Activated CD4-positive, alpha-beta memory T cell treated with anti-CD3 and anti-CD28 coated beads, Interleukin-2, amount 10 ng/mL, durations not matched to agents 7 days and 5 days (primary cell): ENCODE measurements around the gene BAZ2B. TPM values are rescaled to one million over a fixed set of nuclear protein-coding genes. Genes with fewer than 3 reads are reported as not detected.

ENCODE experiments used
- CTCF ChIA-PET: fragments of 350-600 bp; sonication (Branson Sonifier 250); formaldehyde crosslinking; loops from one replicate; lab custom pipeline; 2021; ENCODE audit warnings: antibody characterized with exemption, inconsistent platforms; lab: Charles Lee
- POLR2A ChIA-PET: fragments of 350-600 bp; sonication (Branson Sonifier 250); formaldehyde crosslinking; loops from one replicate; lab custom pipeline; 2021; ENCODE audit warnings: antibody characterized with exemption; lab: Charles Lee
- DNase-seq: peaks from one replicate; pipeline ENCODE4 v3.0.0-alpha.2; 2020
- H3K27ac Mint-ChIP-seq: one replicate; pipeline ENCODE4 v1.8.0; 2021; ENCODE audit warnings: mild to moderate bottlenecking, mixed read lengths
- H3K27me3 Mint-ChIP-seq: one replicate; pipeline ENCODE4 v1.8.0; 2021; ENCODE audit warnings: mixed read lengths
- H3K36me3 Mint-ChIP-seq: one replicate; pipeline ENCODE4 v1.8.0; 2021; ENCODE audit warnings: low read depth, mixed read lengths
- H3K4me1 Mint-ChIP-seq: one replicate; pipeline ENCODE4 v1.8.0; 2021; ENCODE audit warnings: mixed read lengths
- H3K4me3 Mint-ChIP-seq: one replicate; pipeline ENCODE4 v1.8.0; 2021; ENCODE audit warnings: mild to moderate bottlenecking, mixed read lengths
- H3K9me3 Mint-ChIP-seq: one replicate; pipeline ENCODE4 v1.8.0; 2021; ENCODE audit warnings: mixed read lengths
- total RNA-seq, 2 experiments: library from RNA; stranded (reverse); gene quantifications; one replicate each; pipeline ENCODE4 v1.2.3, GENCODE V29; 2021

Gene BAZ2B
- total RNA-seq, 2 experiments from 2014 or later: 8.5 to 9.8 TPM

DNA sequence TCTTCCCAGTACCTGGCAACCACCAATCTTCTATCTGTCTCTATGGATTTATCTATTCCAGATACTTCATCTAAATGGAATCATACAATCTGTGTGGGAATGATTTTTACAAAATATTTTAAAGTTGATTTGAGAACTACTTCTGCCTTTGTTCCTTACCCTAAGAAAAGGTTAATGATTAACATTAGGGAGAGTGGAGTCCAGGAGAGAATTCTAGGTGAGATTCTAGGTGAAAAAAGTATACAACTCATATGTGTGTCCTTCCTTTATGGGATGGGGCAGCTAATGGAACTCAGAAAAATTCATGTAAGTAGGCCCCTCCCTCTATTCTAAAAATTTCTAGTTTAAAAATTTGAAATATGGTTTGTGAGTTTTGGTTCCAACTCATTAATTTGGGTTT lies 293.9 kb downstream of the BAZ2B start:
- peaks cover 4% of the 10 kb centered on the region for H3K36me3 Mint-ChIP-seq
- H3K4me3 Mint-ChIP-seq: no peak overlapping the region
- DNase-seq: no peak
- H3K27me3 Mint-ChIP-seq: no peaks in the 10 kb centered on the region
- no peaks in the 10 kb centered on the region for H3K9me3 Mint-ChIP-seq
- ChIA-PET POLR2A (no interaction called here), CTCF (interaction anchor here (0.7 kb wide), 1 partner anchor 188 kb away, joined by 4 read pairs; no protein-coding TSS in a partner anchor)
- no peaks in the 10 kb centered on the region for H3K4me1 Mint-ChIP-seq
- no peak overlapping the region for H3K27ac Mint-ChIP-seq

DNA sequence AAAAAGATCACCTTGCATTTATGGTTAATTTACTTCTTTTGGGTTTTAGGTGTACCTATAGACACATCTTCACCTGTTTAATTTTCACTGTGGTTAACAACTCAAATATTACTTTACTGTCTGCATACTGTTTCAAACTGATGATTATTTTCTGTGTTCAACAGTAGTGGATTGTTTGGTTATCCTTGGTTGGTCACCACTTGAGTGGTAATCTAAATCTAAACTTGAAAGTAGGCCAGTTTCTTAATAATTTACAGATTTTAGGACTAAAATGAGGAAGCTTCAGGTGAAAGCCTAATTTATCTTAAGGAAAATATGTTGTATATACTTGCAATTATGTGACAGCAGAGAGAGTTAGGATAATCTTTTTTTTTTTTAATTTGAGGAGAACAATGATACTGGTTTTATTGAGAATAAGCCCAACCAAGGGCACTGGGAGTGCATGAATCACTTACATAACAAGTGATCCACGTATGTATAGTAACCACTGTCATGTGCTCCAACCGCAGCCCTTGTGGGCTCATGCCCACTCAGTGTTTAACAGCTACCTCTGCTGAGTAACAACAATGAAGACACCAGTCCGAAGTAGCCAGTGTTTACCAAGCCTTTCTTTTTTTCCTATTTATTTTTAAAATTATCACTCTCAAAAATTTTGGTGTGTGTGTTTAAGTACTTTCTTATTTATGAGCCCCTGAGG lies 298.8 kb downstream of the BAZ2B start:
- no peaks in the 10 kb centered on the region for H3K27me3 Mint-ChIP-seq
- ChIA-PET POLR2A (no interaction called here), CTCF (no interaction called here)
- no peaks in the 10 kb centered on the region for H3K36me3 Mint-ChIP-seq
- H3K4me1 Mint-ChIP-seq: no peaks in the 10 kb centered on the region
- no peak overlapping the region for H3K4me3 Mint-ChIP-seq
- no peaks in the 10 kb centered on the region for H3K9me3 Mint-ChIP-seq
- no peak for DNase-seq
- no peak overlapping the region for H3K27ac Mint-ChIP-seq

DNA sequence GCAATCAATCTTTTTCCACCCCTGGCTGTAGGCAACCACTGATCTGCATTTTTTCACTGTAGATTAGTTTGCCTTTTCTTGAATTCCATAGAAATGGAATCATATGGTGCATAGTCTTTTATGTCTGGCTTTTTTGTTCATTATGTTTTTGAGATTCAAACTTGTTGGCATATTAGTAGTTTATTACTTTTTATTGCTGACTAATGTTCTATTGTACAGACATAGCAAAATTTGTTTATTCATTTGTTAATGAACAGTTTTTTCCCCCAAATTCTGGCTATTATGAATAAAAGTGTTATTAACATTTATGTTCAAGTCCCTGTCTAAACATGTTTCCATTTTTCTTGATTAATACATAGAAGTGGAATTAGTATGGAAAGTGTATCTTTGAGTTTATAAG lies 308.4 kb downstream of the BAZ2B start:
- no peak overlapping the region for H3K27ac Mint-ChIP-seq
- CTCF ChIA-PET: no interaction called here
- no peak for DNase-seq
- no peaks in the 10 kb centered on the region for H3K36me3 Mint-ChIP-seq
- H3K4me1 Mint-ChIP-seq: no peaks in the 10 kb centered on the region
- no peak overlapping the region for H3K4me3 Mint-ChIP-seq
- peaks cover 9% of the 10 kb centered on the region for H3K27me3 Mint-ChIP-seq
- POLR2A ChIA-PET: no interaction called here
- peaks cover 4% of the 10 kb centered on the region for H3K9me3 Mint-ChIP-seq

DNA sequence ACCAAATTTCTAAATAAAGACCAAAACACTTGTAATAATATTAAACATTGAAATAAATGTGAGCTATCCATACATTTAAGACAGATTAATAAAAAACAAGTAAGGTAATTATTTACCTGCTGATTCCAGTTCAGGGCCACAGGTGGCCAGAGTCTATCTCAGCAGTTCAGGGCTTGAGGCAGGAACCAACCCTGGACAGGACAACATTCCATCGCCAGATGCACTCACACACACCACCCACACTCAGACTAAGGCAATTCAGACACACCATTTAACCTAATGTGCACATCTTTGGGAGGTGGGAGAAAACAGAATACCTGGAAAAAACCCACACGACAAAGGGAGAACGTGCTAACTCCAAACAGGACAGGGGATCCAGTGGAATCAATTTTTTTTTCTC lies 315.8 kb downstream of the BAZ2B start:
- Mint-ChIP-seq H3K27me3 (peaks cover 12% of the 10 kb centered on the region), H3K4me3 (no peak overlapping the region), H3K9me3 (peaks cover 6% of the 10 kb centered on the region), H3K36me3 (no peaks in the 10 kb centered on the region), H3K4me1 (no peaks in the 10 kb centered on the region), H3K27ac (no peak overlapping the region)
- CTCF ChIA-PET: no interaction called here
- POLR2A ChIA-PET: interaction anchor here (0.8 kb wide), 1 partner anchor 14 kb away, joined by 3 read pairs; the partner anchor contains the start of gene WDSUB1
- DNase-seq: no peak

DNA sequence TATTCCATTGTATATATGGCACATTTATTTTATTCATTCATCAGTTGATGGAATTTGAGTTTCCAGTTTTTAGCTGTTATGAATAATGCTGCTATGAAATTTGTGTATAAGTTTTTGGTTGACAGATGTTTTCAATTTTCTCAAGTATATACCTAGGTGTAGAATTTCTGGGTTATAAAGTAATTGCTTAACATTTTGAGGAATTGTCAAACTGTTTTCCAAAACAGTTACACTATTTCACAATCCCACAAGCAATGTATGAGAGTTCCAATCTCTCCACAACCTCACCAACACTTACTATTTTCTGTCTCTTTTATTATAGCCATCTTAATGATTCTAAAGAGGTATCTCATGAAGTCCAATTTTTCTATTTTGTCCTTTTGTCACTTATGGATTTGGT lies 317.4 kb downstream of the BAZ2B start:
- no peaks in the 10 kb centered on the region for H3K4me1 Mint-ChIP-seq
- ChIA-PET CTCF (no interaction called here), POLR2A (no interaction called here)
- H3K27ac Mint-ChIP-seq: no peak overlapping the region
- H3K9me3 Mint-ChIP-seq: peaks cover 1% of the 10 kb centered on the region
- no peaks in the 10 kb centered on the region for H3K36me3 Mint-ChIP-seq
- H3K4me3 Mint-ChIP-seq: no peak overlapping the region
- H3K27me3 Mint-ChIP-seq: peaks cover 12% of the 10 kb centered on the region
- DNase-seq: no peak

DNA sequence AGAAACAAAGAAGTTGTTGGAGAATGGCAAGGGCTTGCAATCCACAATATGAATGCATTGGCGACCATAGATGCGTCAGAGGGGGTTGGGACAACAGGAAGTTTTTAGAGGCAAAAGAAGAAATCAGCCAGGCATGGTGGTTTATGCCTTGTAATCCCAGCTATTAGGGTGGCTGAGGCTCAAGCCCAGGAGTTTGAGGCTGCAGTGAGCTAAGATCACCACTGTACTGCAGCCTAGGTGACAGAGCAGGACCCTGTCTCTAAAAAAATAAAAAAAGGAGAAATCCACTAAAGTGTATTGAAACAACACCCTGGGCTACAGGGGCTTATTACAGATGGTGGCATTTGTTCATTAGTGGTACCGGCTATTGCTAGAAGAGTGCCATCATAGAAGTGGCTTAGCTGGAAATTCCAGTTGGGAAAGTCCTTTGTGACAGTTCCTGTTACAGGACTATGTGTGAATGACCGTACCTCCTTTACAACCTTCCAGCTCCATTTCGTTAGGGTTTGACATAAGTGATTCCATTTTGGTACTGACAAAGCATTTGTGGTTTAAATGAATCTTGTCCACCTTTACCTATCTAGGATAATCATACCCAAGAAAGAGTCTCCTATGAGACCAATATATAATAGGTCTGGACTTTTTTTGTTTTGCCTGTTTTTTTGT lies 319.2 kb downstream of the BAZ2B start:
- ChIA-PET CTCF (no interaction called here), POLR2A (interaction anchor here (2.4 kb wide), 1 partner anchor 10 kb away, joined by 11 read pairs; the partner anchor contains the start of gene WDSUB1)

DNA sequence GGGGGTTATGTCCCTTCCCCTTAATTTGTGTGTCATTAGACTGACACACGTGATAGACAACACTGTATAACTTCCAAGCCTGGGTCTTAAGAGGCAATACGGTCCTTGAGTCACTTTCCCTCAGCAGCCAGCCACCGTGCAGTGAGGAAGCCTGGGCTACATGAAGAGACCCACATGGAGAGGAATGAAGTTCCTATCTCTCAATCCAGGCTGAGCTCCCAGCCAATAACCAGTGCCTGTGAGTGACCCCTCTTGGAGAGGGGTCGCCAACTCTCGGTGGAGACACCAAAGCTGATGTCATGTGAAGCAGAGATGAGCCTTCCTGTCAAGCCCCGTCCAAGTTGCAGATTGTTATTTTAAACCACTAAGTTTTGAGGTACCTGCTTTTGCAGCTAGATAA lies 324.2 kb downstream of the BAZ2B start:
- CTCF ChIA-PET: no interaction called here
- no peaks in the 10 kb centered on the region for H3K27me3 Mint-ChIP-seq
- no peak overlapping the region for H3K27ac Mint-ChIP-seq
- POLR2A ChIA-PET: no interaction called here
- H3K36me3 Mint-ChIP-seq: no peaks in the 10 kb centered on the region
- no peaks in the 10 kb centered on the region for H3K9me3 Mint-ChIP-seq
- peaks cover 13% of the 10 kb centered on the region for H3K4me1 Mint-ChIP-seq
- H3K4me3 Mint-ChIP-seq: no peak overlapping the region
- DNase-seq: no peak

More for the DNA sequence above, 319.2 kb downstream of the BAZ2B start:
- Mint-ChIP-seq H3K4me3 (no peak overlapping the region), H3K27ac (no peak overlapping the region), H3K9me3 (no peaks in the 10 kb centered on the region), H3K4me1 (no peaks in the 10 kb centered on the region), H3K36me3 (no peaks in the 10 kb centered on the region), H3K27me3 (peaks cover 12% of the 10 kb centered on the region)
- DNase-seq: no peak

DNA sequence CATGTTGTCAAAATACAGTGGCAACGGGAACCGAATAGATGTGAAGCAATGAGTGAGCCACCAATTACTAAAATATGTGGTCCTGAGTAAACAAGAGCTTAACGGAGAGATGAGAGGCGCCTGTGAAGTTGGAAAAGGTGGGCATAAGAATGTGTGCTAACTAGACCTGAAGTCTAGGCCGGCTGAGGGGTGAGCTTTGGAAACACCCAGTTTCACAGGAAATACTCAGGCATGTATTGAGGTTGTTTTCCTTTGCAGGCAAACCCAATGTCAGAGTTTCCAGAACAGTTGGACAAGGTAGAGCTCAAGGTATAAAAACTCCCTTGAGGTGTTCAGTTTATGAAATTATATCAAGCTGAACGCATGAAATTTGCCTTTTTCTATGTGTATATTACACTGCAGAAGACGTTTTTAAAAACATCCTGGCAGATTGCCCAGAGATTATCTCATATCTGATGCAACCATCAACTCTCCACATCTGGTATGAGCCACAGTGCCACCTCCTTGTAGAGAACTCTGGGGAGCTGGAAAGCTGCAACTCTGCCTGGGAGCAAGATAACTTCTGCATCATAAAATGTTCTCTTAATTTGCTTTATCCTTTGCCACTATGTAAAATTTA lies 325.9 kb downstream of the BAZ2B start:
- Mint-ChIP-seq H3K36me3 (no peaks in the 10 kb centered on the region), H3K9me3 (no peaks in the 10 kb centered on the region), H3K4me1 (peaks cover 21% of the 10 kb centered on the region), H3K27ac (peak overlapping the region; percentile 13), H3K4me3 (no peak overlapping the region), H3K27me3 (no peaks in the 10 kb centered on the region)
- ChIA-PET POLR2A (no interaction called here), CTCF (no interaction called here)
- DNase-seq: no peak

DNA sequence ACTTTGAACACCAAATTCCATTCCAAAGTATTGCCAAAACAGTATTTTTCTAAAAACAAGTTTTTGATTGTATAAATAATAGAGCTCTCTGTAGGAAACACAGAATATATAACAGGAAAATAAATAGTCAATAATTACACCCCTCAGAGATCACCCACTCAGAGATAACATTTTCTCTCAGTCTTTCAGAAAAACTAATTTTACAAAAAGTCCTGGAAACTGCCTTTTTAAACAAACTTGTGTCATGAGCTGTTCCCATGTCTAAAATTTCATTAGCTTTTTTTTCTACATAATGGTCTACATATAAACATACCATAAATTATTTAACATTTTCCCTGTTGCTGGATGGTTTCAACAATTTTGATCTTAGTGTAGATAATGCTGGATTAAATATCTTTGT lies 328.6 kb downstream of the BAZ2B start:
- POLR2A ChIA-PET: interaction anchor here (0.8 to 4.1 kb wide), 3 partner anchors 9 to 425 kb away, joined by 3 to 24 read pairs (median 11); partner anchors contain the start of gene MARCHF7
- Mint-ChIP-seq H3K9me3 (no peaks in the 10 kb centered on the region), H3K27ac (no peak overlapping the region), H3K4me3 (no peak overlapping the region), H3K27me3 (no peaks in the 10 kb centered on the region), H3K4me1 (peaks cover 23% of the 10 kb centered on the region), H3K36me3 (peaks cover 1% of the 10 kb centered on the region)
- CTCF ChIA-PET: no interaction called here
- no peak for DNase-seq

DNA sequence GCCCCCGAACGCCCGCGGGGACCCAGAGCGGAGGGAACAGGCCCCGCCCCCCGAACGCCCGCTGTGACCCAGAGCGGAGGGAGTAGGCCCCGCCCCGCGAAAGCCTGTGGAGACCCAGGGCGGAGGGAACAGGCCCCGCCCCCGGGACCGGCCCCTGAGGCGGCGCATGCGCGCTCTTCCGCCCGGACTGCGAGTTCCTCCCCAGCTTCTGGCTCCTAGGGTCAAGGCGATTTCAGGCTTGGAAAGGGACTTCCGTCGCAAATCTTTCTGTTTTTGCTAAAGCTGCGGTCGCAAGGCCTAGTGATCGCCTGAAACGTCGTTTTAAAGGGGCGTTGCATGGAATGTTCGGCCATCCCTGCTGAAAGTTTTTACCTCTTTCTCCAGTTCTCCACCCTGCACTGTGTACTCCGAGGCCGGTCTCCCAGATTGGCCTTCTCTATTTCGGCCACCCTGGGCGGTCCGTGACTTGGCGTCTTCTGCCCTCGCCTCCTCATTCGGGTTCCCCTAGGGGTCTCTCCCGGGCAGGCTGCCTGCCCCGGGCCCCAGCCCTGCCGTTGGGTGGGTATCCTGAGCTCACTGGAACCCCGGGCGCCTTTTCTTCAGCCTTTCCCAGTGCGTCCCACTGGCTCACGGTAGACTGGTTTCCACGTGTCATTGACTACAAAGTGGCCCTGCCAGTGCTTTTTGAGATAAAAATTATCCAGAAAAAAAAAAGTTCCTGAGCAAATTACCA lies 329.5 kb downstream of the BAZ2B start:
- Mint-ChIP-seq H3K27ac (peak overlapping the region; percentile 52), H3K27me3 (no peaks in the 10 kb centered on the region), H3K4me3 (peak overlapping the region; percentile 78), H3K36me3 (peaks cover 3% of the 10 kb centered on the region), H3K4me1 (peaks cover 23% of the 10 kb centered on the region), H3K9me3 (no peaks in the 10 kb centered on the region)
- ChIA-PET POLR2A (interaction anchor here (0.8 to 4.1 kb wide), 5 partner anchors 10 to 426 kb away, joined by 3 to 24 read pairs (median 5); partner anchors contain the start of gene MARCHF7), CTCF (no interaction called here)
- DNase-seq: peak; percentile 97

DNA sequence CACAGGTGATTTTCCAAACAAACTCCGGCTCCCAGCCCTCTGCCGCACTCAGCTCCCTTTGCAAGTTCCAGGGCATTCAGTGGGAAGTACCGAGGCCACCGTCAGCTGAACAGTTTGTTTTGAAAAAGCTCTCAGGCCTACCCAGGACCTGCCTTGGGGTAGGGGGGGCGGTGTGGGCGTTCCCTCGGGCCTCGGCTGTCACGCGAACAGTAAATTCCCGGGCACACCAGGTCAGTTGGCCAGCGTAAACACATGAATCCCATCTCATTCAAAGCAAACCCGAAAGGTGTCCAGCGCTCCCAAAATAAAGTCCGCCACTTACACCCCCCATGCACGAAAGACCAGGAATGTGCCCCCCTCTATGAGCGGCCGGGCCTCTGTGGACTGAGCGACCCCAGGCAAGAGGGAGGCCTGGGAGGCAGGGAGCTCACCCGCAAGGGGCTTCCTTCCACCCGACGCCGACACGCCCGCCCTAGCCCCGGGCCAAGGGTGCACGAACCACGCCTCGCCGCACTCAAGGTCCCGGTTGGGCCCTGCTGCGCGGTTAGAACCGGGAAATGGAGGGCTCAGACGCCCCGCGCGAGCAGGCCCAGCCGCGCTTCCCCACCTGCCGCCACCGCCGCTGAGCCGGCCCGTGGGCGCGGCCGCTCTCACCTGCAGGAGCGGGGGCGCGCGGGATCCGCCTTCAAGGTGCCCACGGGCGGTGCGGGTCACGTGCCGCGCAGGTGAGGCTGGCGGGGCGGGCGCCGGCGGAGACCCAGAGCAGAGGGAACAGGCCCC lies 330.2 kb downstream of the BAZ2B start, which contains the start of gene WDSUB1:
Gene WDSUB1 (minus strand): TSS at position 775 of the 780 bp plus-strand sequence. CDS start 3,634 bp downstream, outside the sequence.
- H3K27me3 Mint-ChIP-seq: no peaks in the 10 kb centered on the region
- H3K36me3 Mint-ChIP-seq: peaks cover 7% of the 10 kb centered on the region
- CTCF ChIA-PET: interaction anchor here (0.5 kb wide), 1 partner anchor 448 kb away, joined by 4 read pairs; no protein-coding TSS in a partner anchor
- H3K4me1 Mint-ChIP-seq: peaks cover 23% of the 10 kb centered on the region
- peak within 1 kb of the TSS; percentile 78 for H3K4me3 Mint-ChIP-seq
- H3K9me3 Mint-ChIP-seq: no peaks in the 10 kb centered on the region
- POLR2A ChIA-PET: interaction anchor here (0.6 to 4.1 kb wide), 6 partner anchors 9 to 426 kb away, joined by 3 to 24 read pairs (median 4); partner anchors contain the start of gene MARCHF7
- H3K27ac Mint-ChIP-seq: peak within 1 kb of the TSS; percentile 52
- no peak for DNase-seq

DNA sequence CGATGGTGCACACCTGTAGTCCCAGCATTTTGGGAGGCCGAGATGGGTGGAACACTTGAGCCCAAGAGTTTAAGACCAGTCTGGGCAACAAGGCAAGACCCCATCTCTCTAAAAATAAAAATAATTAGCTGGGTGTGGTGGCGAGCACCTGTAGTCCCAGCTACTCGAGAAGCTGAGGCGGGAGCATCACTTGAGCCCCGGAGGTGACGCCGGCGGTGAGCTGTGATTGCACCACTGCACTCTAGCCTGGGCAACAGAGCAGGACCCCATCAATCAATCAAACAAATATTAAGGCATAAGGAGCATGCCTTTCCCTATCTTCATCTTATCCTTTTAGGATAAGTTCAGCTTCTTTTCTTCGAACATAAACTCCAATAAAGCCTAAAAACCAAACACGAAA lies 330.9 kb downstream of the BAZ2B start:
- peak overlapping the region; percentile 72 for H3K4me3 Mint-ChIP-seq
- no peaks in the 10 kb centered on the region for H3K27me3 Mint-ChIP-seq
- no peak for DNase-seq
- ChIA-PET POLR2A (interaction anchor here (0.6 to 4.1 kb wide), 3 partner anchors 9 to 427 kb away, joined by 3 to 24 read pairs (median 3); partner anchors contain the start of gene MARCHF7), CTCF (interaction anchor here (0.5 kb wide), 1 partner anchor 449 kb away, joined by 4 read pairs; no protein-coding TSS in a partner anchor)
- peaks cover 7% of the 10 kb centered on the region for H3K36me3 Mint-ChIP-seq
- no peak overlapping the region for H3K27ac Mint-ChIP-seq
- peaks cover 18% of the 10 kb centered on the region for H3K4me1 Mint-ChIP-seq
- H3K9me3 Mint-ChIP-seq: no peaks in the 10 kb centered on the region
